IMR-90 (cell line): ENCODE results near the gene AIP.

Source experiments
- CEBPB ChIP-seq: IDR thresholded peaks from 2 replicates; pipeline ENCODE4 v1.6.1; 2012; ENCODE audit warnings: low read depth, low read length, improper control_type of control experiment
- CTCF ChIP-seq: conservative IDR thresholded peaks from 2 replicates; pipeline ENCODE4 v1.5.1; 2012; ENCODE audit warnings: mild to moderate bottlenecking, low read depth, low read length, improper control_type of control experiment
- ELK1 ChIP-seq: fragments of 150-350 bp; IDR thresholded peaks from 2 replicates; pipeline ENCODE4 v1.6.1; 2016; ENCODE audit warnings: low read depth, mild to moderate bottlenecking, low read length, moderate library complexity, borderline replicate concordance
- FOS ChIP-seq: fragments of 150-350 bp; IDR thresholded peaks from 2 replicates; pipeline ENCODE4 v1.6.1; 2016; ENCODE audit warnings: low read depth, low read length
- MAFK ChIP-seq: IDR thresholded peaks from 2 replicates; pipeline ENCODE4 v1.6.1; 2012; ENCODE audit warnings: low read depth, low read length, improper control_type of control experiment
- RAD21 ChIP-seq: IDR thresholded peaks from 2 replicates; pipeline ENCODE4 v1.6.1; 2012; ENCODE audit warnings: low read length, improper control_type of control experiment
- SMC3 ChIP-seq: fragments of 150-350 bp; IDR thresholded peaks from 2 replicates; pipeline ENCODE4 v1.6.1; 2016; ENCODE audit warnings: low read depth, mild to moderate bottlenecking, antibody characterized with exemption, low read length, moderate library complexity

GRCh38 chr11:67514116-67514515 is 31.3 kb downstream of the AIP start:
- no peak for TF ChIP-seq CEBPB
- TF ChIP-seq ELK1, result no peak
- no peak for TF ChIP-seq CTCF
- no peak for TF ChIP-seq RAD21
- TF ChIP-seq FOS, result no peak
- TF ChIP-seq MAFK, result no peak
- no peak for TF ChIP-seq SMC3
